HEK293 (cell line): Measurements from ENCODE around the gene KPTN.

Experiments used
- BCL11B ChIP-seq: fragments of 450-650 bp; formaldehyde crosslinking; IDR thresholded peaks from 2 replicates; pipeline ENCODE4 v1.5.1; 2016; ENCODE audit warnings: low read depth, missing biosample characterization, missing genetic modification characterization
- EGR2 ChIP-seq: fragments of 450-650 bp; formaldehyde crosslinking; IDR thresholded peaks from 2 replicates; pipeline ENCODE4 v1.5.1; 2016; ENCODE audit warnings: low read depth, missing biosample characterization, missing genetic modification characterization
- KLF7 ChIP-seq: fragments of 450-650 bp; formaldehyde crosslinking; IDR thresholded peaks from 2 replicates; pipeline ENCODE4 v1.5.1; 2016; ENCODE audit warnings: missing biosample characterization, missing genetic modification characterization, borderline replicate concordance
- MEIS1 ChIP-seq: sonication (generic); formaldehyde crosslinking; IDR thresholded peaks from 2 replicates; pipeline ENCODE4 v1.8.1; 2022; ENCODE audit warnings: missing genetic modification reagents, mild to moderate bottlenecking, borderline replicate concordance
- PBX3 ChIP-seq: sonication (generic); formaldehyde crosslinking; IDR thresholded peaks from 2 replicates; pipeline ENCODE4 v1.8.1; 2022; ENCODE audit warnings: mild to moderate bottlenecking, moderate library complexity, missing genetic modification reagents
- ZBTB17 ChIP-seq: fragments of 450-650 bp; formaldehyde crosslinking; IDR thresholded peaks from 2 replicates; pipeline ENCODE4 v1.5.1; 2016; ENCODE audit warnings: missing biosample characterization, missing genetic modification characterization
- ZBTB6 ChIP-seq: fragments of 450-650 bp; formaldehyde crosslinking; IDR thresholded peaks from 2 replicates; pipeline ENCODE4 v1.5.1; 2017; ENCODE audit warnings: missing biosample characterization, missing genetic modification characterization
- ZFHX2 ChIP-seq: fragments of 450-650 bp; formaldehyde crosslinking; conservative IDR thresholded peaks from 2 replicates; pipeline ENCODE4 v1.5.1; 2016; ENCODE audit warnings: missing biosample characterization, missing genetic modification characterization
- ZNF248 ChIP-seq: fragments of 450-650 bp; formaldehyde crosslinking; IDR thresholded peaks from 2 replicates; pipeline ENCODE4 v1.5.1; 2017; ENCODE audit warnings: missing biosample characterization, missing genetic modification characterization
- ZNF266 ChIP-seq: fragments of 450-650 bp; formaldehyde crosslinking; IDR thresholded peaks from 2 replicates; pipeline ENCODE4 v1.5.1; 2016; ENCODE audit warnings: missing biosample characterization, missing genetic modification characterization, low read depth
- ZNF335 ChIP-seq: fragments of 450-650 bp; formaldehyde crosslinking; conservative IDR thresholded peaks from 2 replicates; pipeline ENCODE4 v1.5.1; 2016; ENCODE audit warnings: missing biosample characterization, missing genetic modification characterization
- ZNF549 ChIP-seq: fragments of 450-650 bp; IDR thresholded peaks from 2 replicates; pipeline ENCODE4 v1.5.1; 2018; ENCODE audit warnings: missing biosample characterization, missing genetic modification characterization, mild to moderate bottlenecking, inconsistent platforms, moderate library complexity
- ZNF571 ChIP-seq: fragments of 450-650 bp; formaldehyde crosslinking; IDR thresholded peaks from 2 replicates; pipeline ENCODE4 v1.5.0; 2017; ENCODE audit warnings: missing biosample characterization, missing genetic modification characterization
- ZNF585B ChIP-seq: fragments of 450-650 bp; formaldehyde crosslinking; IDR thresholded peaks from 2 replicates; pipeline ENCODE4 v1.5.1; 2016; ENCODE audit warnings: missing biosample characterization, missing genetic modification characterization
- ZNF596 ChIP-seq: fragments of 450-650 bp; IDR thresholded peaks from 2 replicates; pipeline ENCODE4 v1.5.0; 2018; ENCODE audit warnings: missing biosample characterization, mild to moderate bottlenecking, missing genetic modification characterization, moderate library complexity
- ZNF623 ChIP-seq: fragments of 450-650 bp; formaldehyde crosslinking; IDR thresholded peaks from 2 replicates; pipeline ENCODE4 v1.5.1; 2016; ENCODE audit warnings: missing biosample characterization, missing genetic modification characterization
- ZNF626 ChIP-seq: fragments of 450-650 bp; sonication (Bioruptor Pico); formaldehyde crosslinking; IDR thresholded peaks from 2 replicates; pipeline ENCODE4 v1.5.1; 2018; ENCODE audit warnings: missing biosample characterization, missing genetic modification characterization, inconsistent platforms
- ZNF837 ChIP-seq: fragments of 450-650 bp; formaldehyde crosslinking; IDR thresholded peaks from 2 replicates; pipeline ENCODE4 v1.5.1; 2016; ENCODE audit warnings: missing biosample characterization, missing genetic modification characterization
- ZNF843 ChIP-seq: fragments of 450-650 bp; formaldehyde crosslinking; IDR thresholded peaks from 2 replicates; pipeline ENCODE4 v1.5.1; 2016; ENCODE audit warnings: missing biosample characterization, missing genetic modification characterization
- ZSCAN16 ChIP-seq: fragments of 450-650 bp; formaldehyde crosslinking; IDR thresholded peaks from 2 replicates; pipeline ENCODE4 v1.5.1; 2016; ENCODE audit warnings: missing biosample characterization, missing genetic modification characterization
- ZSCAN30 ChIP-seq: fragments of 450-650 bp; IDR thresholded peaks from 2 replicates; pipeline ENCODE4 v1.5.1; 2018; ENCODE audit warnings: missing biosample characterization, mild to moderate bottlenecking, missing genetic modification characterization, moderate library complexity
- ZSCAN5A ChIP-seq: fragments of 450-650 bp; formaldehyde crosslinking; IDR thresholded peaks from 2 replicates; pipeline ENCODE4 v1.5.1; 2016; ENCODE audit warnings: missing biosample characterization, missing genetic modification characterization
- ZXDB ChIP-seq: fragments of 450-650 bp; formaldehyde crosslinking; IDR thresholded peaks from 2 replicates; pipeline ENCODE4 v1.5.1; 2016; ENCODE audit warnings: missing biosample characterization, missing genetic modification characterization
- TF ChIP-seq, protein P1 (sequence below): fragments of 450-650 bp; formaldehyde crosslinking; IDR thresholded peaks from 2 replicates; pipeline ENCODE4 v1.5.1; 2016; ENCODE audit warnings: missing biosample characterization, missing genetic modification characterization
- TF ChIP-seq, protein P2 (sequence below): fragments of 450-650 bp; formaldehyde crosslinking; IDR thresholded peaks from 2 replicates; pipeline ENCODE4 v1.5.1; 2016; ENCODE audit warnings: missing biosample characterization, missing genetic modification characterization
- TF ChIP-seq, protein P3 (sequence below): fragments of 450-650 bp; formaldehyde crosslinking; IDR thresholded peaks from 2 replicates; pipeline ENCODE4 v1.5.1; 2016; ENCODE audit warnings: missing biosample characterization, missing genetic modification characterization
- TF ChIP-seq, protein P4 (sequence below): fragments of 450-650 bp; formaldehyde crosslinking; IDR thresholded peaks from 2 replicates; pipeline ENCODE4 v1.5.1; 2016; ENCODE audit warnings: missing biosample characterization, missing genetic modification characterization

Gene KPTN

DNA sequence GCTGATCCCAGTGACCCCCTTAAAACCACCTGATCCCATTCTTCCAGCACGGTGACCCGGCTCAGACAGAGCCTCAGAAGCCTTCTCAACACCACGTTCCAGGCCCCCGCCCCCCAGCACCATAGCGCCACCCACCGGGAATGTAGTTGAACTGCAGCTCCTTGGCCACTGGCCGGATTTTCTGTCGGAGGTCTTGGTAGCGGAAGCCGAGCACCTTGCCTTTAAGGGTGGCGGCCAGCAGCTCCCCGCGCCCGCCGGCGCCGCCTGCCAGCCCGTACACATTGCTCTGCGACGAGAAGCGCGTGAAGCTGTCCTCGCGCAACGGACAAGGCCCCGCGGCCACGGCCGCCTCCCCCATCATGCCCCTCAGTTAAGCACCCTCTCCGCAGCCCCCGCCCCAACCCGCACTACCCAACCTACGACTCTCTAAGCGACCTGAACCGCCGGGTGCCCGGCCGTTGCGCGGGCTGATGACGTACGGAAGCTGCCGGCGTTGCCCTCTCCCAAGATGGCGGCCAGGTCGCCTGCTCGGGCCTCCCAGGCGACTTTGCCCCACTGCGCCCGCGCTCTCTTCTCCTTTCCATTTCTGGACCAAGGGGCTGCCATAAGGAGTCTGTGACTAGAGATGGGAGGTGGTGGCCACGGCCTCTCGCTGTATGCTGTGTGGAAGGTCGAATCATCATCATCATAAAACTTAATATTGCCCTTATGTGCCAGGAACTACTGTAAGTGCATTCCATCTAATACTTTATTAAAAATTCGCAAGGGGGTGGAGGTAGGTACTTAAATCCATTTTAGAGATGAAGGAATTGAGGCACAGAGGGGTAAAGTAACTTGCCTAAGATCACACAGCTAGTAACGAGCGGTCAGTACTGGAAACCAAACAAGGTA is at the start of gene KPTN (continued):
- TF ChIP-seq, protein P1, sequence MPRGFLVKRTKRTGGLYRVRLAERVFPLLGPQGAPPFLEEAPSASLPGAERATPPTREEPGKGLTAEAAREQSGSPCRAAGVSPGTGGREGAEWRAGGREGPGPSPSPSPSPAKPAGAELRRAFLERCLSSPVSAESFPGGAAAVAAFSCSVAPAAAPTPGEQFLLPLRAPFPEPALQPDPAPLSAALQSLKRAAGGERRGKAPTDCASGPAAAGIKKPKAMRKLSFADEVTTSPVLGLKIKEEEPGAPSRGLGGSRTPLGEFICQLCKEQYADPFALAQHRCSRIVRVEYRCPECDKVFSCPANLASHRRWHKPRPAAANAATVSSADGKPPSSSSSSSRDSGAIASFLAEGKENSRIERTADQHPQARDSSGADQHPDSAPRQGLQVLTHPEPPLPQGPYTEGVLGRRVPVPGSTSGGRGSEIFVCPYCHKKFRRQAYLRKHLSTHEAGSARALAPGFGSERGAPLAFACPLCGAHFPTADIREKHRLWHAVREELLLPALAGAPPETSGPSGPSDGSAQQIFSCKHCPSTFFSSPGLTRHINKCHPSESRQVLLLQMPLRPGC (tag by site-specific recombination): 0 out of 2 replicates have a peak, but pooled peaks have one; percentile 46
- TF ChIP-seq ZNF623 (tag by site-specific recombination) (no peak), ZNF837 (tag by site-specific recombination) (no peak), ZNF596 (no peak), ZBTB6 (no peak), MEIS1 (CRISPR knock-in tag) (no peak), BCL11B (peak; percentile 39), ZNF571 (tag by site-specific recombination) (no peak), ZNF266 (no peak), KLF7 (tag by site-specific recombination) (peak; percentile 65; the same call in 1 of the 2 replicates), PBX3 (CRISPR knock-in tag) (peak; percentile 25), ZSCAN5A (tag by site-specific recombination) (0 out of 2 replicates have a peak, but pooled peaks have one; percentile 24), ZSCAN30 (tag by site-specific recombination) (0 out of 2 replicates have a peak, but pooled peaks have one; percentile 16), ZNF843 (tag by site-specific recombination) (peak; percentile 75), ZXDB (tag by site-specific recombination) (peak; percentile 98), EGR2 (peak; percentile 58), ZNF335 (tag by site-specific recombination) (peak; percentile 99), ZNF585B (tag by site-specific recombination) (no peak), ZNF549 (tag by site-specific recombination) (no peak), ZNF626 (tag by site-specific recombination) (no peak), ZBTB17 (peak; percentile 99), ZFHX2 (tag by site-specific recombination) (peak; percentile 65), ZNF248 (tag by site-specific recombination) (no peak), ZSCAN16 (no peak)
- TF ChIP-seq, protein P2, sequence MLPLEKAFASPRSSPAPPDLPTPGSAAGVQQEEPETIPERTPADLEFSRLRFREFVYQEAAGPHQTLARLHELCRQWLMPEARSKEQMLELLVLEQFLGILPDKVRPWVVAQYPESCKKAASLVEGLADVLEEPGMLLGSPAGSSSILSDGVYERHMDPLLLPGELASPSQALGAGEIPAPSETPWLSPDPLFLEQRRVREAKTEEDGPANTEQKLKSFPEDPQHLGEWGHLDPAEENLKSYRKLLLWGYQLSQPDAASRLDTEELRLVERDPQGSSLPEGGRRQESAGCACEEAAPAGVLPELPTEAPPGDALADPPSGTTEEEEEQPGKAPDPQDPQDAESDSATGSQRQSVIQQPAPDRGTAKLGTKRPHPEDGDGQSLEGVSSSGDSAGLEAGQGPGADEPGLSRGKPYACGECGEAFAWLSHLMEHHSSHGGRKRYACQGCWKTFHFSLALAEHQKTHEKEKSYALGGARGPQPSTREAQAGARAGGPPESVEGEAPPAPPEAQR: peak; percentile 52; the same call in 1 of the 2 replicates
- TF ChIP-seq, protein P3, sequence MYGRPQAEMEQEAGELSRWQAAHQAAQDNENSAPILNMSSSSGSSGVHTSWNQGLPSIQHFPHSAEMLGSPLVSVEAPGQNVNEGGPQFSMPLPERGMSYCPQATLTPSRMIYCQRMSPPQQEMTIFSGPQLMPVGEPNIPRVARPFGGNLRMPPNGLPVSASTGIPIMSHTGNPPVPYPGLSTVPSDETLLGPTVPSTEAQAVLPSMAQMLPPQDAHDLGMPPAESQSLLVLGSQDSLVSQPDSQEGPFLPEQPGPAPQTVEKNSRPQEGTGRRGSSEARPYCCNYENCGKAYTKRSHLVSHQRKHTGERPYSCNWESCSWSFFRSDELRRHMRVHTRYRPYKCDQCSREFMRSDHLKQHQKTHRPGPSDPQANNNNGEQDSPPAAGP (tag by site-specific recombination): peak; percentile 84
- TF ChIP-seq, protein P4, sequence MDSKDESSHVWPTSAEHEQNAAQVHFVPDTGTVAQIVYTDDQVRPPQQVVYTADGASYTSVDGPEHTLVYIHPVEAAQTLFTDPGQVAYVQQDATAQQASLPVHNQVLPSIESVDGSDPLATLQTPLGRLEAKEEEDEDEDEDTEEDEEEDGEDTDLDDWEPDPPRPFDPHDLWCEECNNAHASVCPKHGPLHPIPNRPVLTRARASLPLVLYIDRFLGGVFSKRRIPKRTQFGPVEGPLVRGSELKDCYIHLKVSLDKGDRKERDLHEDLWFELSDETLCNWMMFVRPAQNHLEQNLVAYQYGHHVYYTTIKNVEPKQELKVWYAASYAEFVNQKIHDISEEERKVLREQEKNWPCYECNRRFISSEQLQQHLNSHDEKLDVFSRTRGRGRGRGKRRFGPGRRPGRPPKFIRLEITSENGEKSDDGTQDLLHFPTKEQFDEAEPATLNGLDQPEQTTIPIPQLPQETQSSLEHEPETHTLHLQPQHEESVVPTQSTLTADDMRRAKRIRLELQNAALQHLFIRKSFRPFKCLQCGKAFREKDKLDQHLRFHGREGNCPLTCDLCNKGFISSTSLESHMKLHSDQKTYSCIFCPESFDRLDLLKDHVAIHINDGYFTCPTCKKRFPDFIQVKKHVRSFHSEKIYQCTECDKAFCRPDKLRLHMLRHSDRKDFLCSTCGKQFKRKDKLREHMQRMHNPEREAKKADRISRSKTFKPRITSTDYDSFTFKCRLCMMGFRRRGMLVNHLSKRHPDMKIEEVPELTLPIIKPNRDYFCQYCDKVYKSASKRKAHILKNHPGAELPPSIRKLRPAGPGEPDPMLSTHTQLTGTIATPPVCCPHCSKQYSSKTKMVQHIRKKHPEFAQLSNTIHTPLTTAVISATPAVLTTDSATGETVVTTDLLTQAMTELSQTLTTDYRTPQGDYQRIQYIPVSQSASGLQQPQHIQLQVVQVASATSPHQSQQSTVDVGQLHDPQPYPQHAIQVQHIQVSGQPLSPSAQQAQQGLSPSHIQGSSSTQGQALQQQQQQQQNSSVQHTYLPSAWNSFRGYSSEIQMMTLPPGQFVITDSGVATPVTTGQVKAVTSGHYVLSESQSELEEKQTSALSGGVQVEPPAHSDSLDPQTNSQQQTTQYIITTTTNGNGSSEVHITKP (tag by site-specific recombination): peak; percentile 33
